ENCODE results near the gene PPP1R26.

- TF ChIP-seq POLR2A (IDR thresholded peaks at IDR 0.05; ENCODE audit: low read length), result no peak
- no peak for TF ChIP-seq GATA1 (IDR thresholded peaks at IDR 0.05; ENCODE audit: low read depth, low read length)
These were observed 4.7 kb upstream of the PPP1R26 start for GRCh38 chr9:135474915-135475314.

All from erythroblast (primary cell).